COLO829 (cell line): ENCODE data around the gene CMTM8.
"Not testable (repeated sequence)": the region's sequence is repeated elsewhere in the genome, so short reads cannot be mapped to it uniquely, and the experiment has no call there.

ENCODE experiments used
- DNase-seq: peaks from one replicate; pipeline ENCODE4 v3.0.0; 2012; ENCODE audit warnings: low spot score

Gene CMTM8

DNA sequence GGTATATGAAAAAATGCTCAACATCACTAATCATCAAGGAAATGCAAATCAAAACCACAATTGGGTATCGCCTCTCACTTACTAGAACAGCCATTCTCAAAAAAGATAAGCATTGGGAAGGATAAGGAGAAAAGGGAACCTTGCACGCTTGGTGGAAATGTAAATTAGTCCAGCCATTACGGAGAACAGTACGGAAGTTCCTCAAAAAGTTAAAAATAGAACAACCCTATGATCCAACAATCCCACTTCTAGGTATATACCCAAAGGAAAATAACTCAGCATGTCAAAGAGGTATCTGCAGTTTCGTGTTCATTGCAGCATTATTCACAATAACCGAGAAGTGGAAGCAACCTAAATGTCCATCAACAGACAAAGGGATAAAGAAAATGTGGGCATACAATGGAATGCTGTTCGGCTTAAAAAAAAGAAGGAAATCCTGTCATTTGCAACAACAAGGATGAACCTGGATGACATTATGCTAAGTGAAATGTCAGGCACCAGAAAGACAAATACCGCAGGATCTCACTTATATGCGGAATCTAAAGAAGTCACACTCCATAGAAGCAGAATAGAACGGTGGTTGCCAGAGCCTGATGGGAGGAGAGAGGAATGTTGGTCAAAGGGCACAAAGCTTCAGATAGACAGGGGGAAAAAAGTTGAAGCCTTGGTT, 141.5 kb downstream of the CMTM8 start:
- DNase-seq, result no peak

DNA sequence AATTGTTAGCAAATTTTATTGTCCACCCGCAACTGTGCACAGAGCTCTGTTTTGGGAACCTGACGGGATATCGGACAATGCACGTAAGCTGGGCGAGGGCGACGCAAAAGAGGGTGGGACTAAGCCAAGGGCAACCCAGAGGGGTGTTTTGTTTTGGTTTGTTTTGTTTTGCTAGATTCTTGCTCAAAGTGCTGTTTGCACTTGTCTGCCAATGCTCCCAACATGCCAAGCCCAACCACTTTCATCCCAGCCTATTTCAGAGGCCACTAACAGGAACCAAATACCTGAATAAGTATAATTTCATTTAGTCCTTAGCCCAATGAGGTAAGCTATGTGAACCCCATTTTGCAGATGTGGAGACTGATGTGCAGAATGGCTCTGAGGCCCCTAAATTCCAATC, 143.4 kb downstream of the CMTM8 start:
- no peak for DNase-seq

DNA sequence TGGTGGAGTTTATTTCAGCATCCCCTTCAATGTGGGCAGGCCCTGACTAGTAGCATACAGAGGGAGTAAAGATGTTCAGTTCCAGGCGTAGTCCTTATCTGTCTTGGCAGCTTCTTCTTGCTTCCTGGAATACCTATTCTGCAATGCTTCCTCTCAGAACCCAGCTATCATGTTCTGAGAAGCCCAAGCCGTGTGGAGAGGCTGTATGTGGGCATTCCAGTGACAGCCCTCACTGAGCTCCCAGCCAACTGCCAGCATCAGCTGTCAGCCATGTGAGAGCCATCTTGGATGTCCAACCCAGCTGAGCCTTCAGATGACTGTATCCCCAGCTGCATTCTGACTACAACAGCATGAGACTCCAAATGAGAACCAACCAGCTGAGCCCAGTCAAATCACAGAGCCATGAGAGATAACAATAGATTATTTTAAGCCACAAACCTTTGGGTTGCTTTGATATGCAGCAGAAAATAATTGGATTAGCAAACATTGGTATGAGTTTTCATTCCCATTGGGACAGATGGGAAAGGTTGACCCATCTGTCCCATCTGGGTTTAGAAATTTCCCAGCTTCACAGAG, 144.7 kb downstream of the CMTM8 start:
- DNase-seq, result no peak

DNA sequence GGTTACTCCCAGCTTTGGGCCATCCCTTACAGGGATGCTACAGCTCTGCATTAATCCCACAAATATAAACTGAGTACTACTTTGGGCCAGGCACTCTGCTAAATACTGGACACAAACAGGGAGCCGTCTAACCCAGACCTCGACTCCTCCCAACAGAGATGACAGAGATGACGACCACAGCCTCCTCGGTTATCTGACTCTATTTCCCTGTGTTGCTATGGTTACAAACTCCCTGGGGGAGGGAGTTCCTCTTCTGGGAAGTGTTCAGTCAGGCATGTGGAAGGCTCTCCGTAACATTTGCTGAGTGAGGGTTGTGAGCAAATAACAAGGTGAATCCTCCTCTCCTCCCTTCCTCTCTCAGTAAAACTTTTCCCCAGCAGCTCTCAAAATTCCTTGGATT, 146.5 kb downstream of the CMTM8 start:
- DNase-seq, result no peak

DNA sequence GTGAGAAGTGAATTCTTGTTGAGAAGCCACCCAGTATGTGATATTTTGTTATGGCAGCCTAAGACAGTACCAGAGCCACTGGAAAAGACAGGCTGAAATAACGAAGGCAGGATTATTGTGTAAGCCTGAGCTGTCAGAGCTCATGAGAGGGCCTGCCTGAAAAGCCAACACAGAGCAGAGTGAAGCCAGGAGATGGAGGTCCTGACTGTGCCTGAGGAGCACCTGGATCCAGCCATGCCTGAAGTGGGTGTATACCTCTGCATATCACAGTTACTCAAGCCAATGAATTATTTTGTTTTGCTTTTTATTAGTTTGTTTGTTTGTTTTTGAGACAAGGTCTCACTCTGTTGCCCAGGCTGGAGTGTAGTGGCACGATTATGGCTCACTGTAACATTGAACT, 149.0 kb downstream of the CMTM8 start:
- no peak for DNase-seq

DNA sequence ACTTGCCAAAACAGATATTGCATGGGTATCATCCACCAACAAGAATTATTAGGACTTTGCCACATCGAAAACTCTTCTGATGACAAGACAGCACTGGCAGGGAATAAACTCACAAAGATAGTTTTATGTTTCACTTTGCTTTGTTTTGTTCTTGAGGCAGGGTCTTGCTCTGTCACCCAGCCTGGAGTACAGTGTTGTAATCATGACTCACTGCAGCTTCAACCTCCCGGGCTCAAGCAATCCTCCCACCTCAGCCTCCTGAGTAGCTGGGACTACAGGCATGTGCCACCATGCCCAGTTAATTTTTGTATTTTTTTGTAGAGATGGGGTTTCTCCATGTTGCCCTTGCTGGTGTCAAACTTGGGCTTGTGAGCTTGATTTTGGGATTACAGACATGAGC, 151.1 kb downstream of the CMTM8 start:
- not testable (repeated sequence) for DNase-seq

DNA sequence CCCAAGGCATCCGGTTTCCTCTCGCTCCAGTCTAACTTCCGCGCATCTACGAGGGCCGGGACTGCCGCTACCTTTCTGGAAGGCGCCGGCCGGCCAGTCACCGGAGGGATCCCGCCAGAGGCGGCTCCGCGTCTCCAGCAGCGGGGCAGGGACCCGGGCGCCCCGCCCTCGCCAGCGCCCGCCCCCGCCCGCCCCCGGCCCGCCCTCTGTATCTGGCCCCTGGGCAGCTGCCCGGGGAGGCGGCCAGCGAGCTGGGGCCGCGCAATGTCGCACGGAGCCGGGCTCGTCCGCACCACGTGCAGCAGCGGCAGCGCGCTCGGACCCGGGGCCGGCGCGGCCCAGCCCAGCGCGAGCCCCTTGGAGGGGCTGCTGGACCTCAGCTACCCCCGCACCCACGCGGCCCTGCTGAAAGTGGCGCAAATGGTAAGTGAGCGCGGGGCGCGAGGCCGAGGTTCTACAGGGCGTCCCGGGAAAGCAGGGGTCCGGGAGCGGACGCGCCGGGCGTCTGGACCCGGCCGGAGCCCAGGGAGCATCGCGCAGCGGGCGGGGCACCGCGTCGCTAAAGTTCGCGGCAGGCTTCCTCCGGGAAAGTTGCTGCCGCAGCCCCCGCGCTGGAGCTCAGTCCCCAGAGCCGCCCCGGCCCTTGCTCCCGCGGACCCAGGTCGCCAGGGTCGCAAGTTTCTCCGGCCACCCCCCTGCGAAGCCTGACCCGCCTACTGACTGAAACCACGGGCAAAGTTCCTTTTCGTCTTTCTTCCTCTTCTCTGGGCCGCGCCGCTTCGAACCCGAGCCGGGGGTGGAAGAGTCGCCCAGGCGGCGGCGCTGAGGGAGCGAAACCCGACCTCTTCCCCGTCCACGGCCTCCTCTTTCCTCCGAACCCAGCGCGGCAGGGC, 153.4 kb downstream of the CMTM8 start, which contains the start of gene CMTM7:
Gene CMTM7 (plus strand): TSS at position 211 of the 893 bp plus-strand sequence. CDS start 54 bp downstream, at position 265.
- DNase-seq, result peak; percentile 21

DNA sequence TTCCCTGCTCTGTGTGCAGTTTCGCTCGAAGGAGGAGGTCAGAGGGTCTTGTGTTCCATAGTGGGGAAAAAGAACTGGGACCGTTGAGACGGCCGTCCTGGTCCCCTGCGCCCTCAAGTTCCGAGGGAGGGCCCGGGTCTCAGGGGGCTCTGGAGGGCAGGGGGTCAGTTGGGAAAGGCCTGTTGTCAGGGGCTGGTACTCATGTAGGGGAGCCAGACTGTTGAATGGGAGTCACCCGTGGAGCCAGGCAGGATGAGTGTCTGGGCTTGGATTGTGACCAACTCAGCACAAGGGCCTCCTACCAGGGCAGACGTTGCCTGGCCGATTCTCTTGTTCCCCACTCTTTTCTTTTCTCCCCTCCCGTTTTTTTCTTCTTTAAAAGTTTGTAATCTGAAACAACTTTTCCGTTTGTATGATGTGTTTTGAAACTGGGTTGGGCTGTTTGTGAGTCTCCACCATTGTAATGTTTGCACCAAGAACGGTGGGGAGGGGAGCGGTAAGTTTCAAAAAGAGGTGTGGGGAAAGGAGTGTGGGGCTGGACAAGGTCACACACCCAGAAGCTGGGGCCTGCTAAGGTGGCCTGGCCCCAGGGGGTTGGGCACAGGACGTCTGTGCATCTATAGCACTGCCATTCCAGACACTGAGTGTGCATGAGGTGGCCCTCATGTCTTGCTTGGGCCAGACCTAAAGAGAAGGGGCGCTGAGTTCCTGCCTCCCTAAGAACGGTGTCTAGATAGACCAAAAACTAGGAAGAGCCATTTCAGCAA, 154.2 kb downstream of the CMTM8 start:
- no peak for DNase-seq

DNA sequence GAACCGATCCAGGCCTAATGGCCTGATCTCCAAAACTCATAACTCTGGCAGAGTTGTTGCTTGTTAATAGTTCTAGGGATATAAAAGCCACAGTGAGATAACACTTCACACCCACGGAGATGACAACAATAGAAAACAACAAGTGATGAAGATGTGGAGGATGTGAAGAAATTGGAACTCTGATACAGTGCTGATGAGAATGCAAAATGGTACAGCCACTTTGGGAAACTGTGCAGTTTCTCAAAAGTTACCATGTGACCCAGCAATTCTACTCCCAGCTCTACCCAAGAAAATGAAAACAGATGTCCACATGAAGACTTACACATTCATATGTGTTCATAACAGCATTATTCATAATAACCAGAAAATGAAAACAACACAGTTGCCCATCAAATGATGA, 157.0 kb downstream of the CMTM8 start:
- no peak for DNase-seq

DNA sequence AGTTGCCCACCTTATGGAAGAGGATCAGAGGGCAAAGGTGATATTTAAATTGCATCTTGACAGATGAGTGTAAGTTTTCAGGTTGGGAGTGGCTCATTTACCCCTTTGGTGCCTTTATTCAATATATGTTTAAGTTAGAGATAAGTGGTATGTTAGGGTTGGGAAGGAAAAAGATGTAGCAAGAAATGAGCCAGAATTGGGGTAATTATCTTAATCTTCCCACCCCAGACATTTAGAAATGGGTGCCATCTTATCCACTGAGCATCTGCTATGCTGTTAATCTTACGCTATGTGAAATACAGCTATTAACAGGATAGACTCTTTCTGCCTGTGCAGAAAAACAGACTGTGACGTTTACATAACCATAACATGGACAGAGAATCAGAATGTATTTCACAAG, 159.5 kb downstream of the CMTM8 start:
- no peak for DNase-seq

DNA sequence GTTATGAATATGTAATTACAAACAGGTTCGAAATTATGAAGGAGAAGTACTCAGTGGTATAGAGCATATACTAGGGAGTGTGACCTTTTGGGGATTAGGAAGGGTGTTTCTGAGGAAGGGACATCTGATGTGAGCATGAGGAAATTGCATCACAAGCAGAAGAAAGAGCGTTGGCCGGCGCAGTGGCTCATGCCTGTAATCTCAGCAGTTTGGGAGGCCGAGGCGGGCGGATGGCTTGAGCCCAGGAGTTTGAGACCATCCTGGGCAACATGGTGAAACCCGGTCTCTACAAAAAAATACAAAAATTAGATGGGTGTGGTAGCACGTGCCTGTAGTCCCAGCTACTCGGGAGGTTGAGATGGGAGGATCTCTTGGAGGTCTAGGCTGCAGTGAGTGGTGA, 160.1 kb downstream of the CMTM8 start:
- DNase-seq, result no peak

DNA sequence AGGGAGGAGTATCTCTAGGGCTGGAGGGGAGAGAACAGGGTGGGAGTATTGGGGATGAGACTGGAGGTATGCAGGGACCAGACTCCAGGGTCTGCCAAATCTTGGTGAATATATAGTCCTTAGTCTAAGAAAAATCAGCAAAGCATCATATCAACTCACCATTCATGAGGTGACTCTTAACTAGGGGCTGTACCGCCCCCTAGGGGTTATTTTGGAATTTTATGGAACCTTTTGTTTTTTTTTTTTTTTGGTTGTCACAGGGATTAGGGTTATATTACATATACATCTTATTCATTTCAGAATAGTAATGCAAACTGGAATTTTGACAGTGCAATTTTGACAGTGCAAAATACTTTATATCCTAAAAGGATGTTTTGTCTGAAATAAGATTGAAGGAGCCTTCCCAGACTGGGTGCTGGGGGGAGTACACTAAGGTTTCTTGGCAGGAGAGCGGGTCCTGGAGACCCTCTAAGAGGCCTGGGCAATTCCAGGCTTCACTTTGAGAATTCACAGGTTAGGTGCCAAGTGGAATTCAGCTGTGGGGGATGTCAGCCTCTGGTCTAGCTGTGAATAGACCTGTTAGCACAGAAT, 160.6 kb downstream of the CMTM8 start:
- DNase-seq, result peak; percentile 64

DNA sequence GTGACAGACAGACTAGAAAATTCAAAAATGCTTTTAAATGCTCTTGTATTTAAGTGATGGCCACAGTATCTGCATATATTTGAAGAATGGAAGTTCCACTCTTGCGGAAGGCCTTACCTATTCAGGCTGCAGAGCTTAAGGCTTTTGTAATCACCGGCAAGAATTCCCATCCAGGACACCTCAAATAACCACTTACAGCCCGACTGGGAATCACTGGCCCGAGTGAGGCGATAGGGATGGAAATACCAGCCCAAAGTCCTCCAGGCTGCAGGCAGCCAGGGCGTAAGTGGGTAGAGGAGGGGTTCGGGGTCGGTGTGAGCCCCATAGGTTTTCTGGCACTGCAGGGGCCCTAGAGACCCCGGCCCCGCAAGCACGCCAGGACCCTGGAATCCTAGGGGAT, 162.6 kb downstream of the CMTM8 start:
- DNase-seq, result no peak

DNA sequence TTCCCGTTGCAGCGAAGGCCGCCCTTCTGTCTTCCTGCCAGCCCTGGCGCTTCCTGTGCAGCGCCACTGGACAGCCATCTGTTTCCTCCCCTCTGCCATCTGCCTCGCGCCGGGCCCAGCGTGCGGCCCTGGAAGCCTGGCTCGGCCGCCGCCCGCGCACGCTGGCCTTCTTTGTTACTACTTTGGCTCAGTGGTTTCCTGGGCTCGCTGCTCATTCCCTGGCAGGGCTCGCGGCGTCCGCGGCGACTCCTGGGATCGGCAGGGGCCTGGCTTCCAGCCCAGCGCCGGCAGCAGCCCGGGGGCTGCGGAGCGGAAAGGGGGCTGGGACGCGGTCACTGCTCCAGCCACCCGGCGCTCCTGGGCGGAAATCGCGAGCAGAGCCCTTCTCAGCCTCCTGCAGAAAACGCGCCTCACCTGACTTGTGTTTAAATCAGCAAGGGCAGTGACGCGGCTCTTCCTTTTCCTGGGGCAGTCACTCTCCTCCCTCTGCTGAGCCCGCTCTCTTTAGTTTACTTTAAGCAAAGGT, 163.1 kb downstream of the CMTM8 start:
- peak; percentile 42 for DNase-seq

DNA sequence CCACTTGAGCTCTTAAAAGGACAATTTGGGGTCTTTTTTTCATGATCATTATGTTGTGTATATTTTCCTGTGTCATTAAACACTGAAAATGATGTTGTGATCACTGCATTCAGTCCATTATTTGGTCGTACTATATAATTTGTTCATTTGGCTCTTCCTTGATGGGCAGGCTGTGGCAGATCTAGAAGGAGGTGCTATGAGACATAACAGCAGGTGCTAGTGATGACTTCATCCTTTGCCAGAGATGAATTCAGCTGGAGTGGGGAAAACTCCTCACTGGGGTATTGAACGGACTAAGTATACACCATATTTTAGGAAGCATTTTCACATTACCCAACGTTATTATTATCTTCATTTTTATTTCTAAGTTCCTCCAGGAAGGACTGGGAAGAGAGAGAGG, 165.2 kb downstream of the CMTM8 start:
- no peak for DNase-seq

DNA sequence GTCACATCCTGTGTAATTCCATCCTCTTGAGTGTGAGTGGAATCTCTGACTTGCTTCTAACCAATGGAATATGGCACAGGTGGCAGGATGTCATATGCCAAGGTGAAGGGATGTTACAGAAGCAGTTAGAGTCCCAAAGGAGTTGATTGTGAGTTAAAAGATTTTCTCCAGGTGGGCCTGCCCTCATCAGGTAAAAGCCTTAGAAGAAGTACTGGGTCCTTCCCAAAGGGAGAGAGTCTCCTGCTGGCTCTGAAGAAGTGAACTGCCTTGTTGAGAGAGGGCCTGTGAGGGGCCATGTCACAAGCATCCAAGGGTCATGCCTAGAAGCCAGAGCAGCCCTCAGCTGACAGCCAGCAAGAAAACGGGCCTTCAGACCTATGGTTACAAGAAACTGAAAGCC, 166.2 kb downstream of the CMTM8 start:
- DNase-seq, result no peak

DNA sequence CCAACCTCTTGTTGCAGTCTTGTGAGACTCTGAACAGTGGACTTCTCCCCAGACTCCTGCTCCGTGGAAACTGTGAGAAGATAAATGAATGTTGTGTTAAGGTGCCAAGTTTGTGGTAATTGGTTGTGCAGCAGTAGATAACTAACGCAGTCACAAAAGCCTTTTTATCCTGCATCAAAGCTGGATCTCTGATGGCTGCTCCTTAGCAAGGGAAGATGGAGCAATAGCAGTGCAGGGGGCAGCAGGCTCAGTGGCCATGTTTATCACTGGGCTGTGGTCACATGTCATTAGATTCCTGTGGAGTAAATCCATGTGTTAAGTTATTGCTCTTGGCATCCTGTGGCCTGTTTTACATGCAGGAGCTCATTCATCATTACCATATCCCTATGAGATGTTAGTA, 166.7 kb downstream of the CMTM8 start:
- DNase-seq, result no peak

DNA sequence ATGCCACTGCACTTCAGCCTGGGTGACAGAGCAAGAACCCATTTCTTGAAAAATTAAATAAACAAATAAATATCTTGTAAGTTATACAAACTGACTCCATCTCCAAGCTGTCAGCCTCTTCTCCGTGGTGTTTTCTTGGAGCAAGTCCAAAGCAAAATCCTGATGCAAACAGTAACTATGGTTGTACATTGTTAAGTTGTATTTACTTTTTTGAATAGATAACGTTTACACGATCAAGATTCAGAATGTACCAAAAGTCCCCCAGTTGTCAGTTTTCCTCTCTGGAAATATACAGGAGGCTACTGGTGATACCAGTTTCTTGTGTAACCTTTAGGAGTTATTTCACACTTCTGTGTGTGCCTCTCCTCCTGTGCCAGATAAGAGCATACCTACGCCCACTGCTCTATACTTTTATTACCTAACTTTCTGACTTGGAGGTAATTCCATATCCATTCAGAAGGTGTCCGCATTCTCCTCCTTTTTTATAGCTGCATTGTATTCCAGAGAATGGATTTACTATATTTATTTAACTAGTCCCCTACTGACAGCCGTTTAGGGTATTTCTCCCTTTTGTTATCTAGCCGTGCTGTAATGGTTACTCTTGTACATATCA, 167.3 kb downstream of the CMTM8 start:
- no peak for DNase-seq

DNA sequence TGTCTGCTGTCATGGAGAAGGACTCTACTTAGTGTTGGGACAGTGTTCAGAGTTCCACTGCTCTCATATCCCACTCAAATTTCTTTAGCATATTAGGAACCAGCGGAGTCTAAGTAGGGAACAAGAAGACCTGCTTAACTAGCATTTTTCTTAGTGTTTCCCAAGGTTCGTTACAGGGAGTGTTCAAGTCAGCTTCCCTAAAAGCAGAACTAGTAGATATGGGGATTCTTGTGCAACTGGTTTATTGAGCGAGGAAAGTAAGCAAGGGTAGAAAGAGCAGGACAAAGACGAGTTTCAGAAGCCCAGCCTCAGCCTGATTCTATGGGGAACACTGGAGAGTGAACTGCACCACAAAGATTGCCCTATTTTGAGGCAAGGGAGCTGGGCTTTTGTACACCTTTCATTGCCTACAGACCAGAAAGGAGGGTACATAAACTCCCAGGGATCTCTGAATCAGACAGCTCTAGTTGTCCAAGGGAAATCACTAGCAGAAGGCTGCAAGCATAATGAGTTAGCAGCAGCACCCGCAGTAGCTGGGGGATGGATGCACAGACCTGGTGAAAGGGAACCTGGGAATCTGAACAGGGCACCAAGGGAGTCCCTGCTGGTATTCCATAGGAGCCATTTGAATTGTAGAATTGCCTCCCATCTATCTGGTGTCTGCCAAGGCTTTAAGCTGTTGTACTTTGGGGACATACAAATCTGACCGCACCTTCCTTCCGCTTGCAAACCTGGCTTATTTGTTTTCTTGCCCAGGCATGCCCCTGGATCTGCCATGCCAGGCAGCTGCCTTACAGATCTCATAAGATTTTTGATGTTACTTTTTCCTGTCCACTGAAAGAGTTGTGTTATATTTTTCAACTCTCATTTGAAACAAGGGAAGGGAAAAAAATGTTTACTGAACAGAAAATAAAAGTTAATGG, 168.3 kb downstream of the CMTM8 start:
- DNase-seq, result no peak
